NCI-H748 (cell line): ENCODE results near the gene AGPS.

Source experiments
- DNase-seq: peaks from one replicate; lab custom pipeline; 2025; ENCODE audit not compliant: unreplicated experiment; lab: John Stamatoyannopoulos, UW

The AGPS gene

GRCh38 chr2:177585234-177585863 lies 192.8 kb downstream of the AGPS start:
- no peak for DNase-seq

- DNase-seq = no peak
These were observed 193.6 kb downstream of the AGPS start for GRCh38 chr2:177586154-177586553.

DNA sequence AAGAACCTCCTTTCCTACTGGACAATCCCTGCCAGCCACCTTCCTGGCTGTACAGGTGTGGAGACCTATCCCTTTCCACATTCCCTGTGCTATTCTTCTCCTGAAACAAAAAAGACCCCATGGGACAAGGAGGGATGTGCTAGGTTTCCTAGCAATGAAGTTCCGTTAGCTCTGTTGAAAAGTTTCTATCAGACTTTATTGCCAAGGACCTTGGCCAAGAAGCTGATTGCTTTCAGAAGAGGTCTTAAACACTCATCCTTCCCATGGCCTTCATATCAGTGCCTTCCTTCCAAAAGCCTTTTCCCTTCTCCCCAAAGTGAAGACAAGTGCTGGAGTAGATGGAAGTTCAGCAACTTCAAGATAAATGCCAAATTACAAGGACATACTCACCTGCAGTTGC lies 194.8 kb downstream of the AGPS start:
- DNase-seq = no peak

DNA sequence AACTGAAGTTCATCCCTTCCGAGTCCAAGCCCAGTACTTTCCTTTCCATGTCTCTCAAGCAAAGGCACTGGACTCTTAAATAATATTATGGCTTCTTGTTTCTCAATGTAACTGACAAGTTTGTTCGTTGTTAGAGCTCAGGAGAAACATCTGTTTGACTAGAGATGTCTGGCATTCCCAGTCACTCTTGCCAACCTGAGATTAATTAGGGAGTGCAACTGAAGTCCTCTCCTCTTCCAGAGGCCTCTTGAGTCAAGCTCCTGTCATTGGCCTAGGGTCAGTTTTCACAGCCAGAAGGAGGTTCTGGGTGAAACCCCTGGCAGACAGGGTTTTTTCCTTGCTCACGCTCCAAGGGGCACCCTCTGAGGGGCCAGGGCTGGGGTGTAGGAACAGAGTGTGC lies 196.1 kb downstream of the AGPS start:
- no peak for DNase-seq

DNA sequence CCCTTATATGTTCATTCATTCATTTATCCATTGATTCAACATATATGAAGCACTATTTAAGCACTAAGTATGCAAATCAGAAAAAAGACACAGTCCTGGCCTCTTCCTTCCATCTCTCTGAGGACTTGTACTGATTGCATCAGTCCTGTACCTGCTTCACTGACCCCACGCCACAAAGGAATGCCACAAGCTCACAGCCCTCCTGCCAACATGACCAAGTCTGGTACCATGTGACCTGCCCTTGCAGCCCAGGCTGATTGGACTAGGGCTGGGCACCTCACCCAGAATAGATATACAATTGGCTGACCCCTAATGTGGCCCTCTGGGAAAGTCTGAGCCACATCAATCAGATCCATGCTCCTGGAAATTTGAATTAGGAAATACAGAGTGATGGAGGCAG lies 196.6 kb downstream of the AGPS start:
- no peak for DNase-seq

DNA sequence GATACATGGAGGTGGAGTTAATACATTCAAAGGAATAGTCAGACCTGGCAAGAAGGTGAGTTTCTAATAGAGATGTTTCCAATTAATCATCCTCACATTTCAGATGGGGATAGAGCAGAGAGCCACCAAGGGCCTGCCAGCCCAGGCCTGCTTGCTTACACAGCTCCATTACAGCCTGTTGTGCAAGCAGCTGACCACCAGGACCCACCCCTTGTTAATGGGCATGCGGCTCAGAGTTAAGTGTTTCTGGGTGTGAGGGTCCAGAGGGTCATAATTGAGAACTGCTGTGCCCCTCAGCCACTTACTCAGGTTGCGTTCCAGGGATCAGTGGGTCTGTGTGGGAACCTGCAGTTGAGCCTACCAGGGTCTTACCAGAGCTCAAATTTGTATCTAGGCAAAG lies 199.8 kb downstream of the AGPS start:
- no peak for DNase-seq

GRCh38 chr2:177592945-177593344 lies 200.4 kb downstream of the AGPS start:
- DNase-seq = no peak

GRCh38 chr2:177593402-177593801 lies 200.8 kb downstream of the AGPS start:
- no peak for DNase-seq
